Activated T-cell treated with anti-CD3 and anti-CD28 coated beads, Interleukin-2, amount 50 U/mL, for 24 hours (primary cell): ENCODE data around the gene PTPN1.
"Not testable (repeated sequence)": the region's sequence is repeated elsewhere in the genome, so short reads cannot be mapped to it uniquely, and the experiment has no call there.

Experiments used
- DNase-seq: peaks from one replicate; pipeline ENCODE4 v3.0.0-alpha.2; 2020
- H3K27ac Mint-ChIP-seq: 2 replicates; pipeline ENCODE4 v1.8.0; 2020; ENCODE audit warnings: mild to moderate bottlenecking, mixed read lengths
- H3K27me3 Mint-ChIP-seq: 2 replicates; pipeline ENCODE4 v1.8.0; 2020; ENCODE audit warnings: mixed read lengths
- H3K36me3 Mint-ChIP-seq: 2 replicates; pipeline ENCODE4 v1.8.0; 2020; ENCODE audit warnings: low read depth, mixed read lengths
- H3K4me1 Mint-ChIP-seq: 2 replicates; pipeline ENCODE4 v1.8.0; 2020; ENCODE audit warnings: low read depth, mixed read lengths
- H3K4me3 Mint-ChIP-seq: 2 replicates; pipeline ENCODE4 v1.8.0; 2020; ENCODE audit warnings: mild to moderate bottlenecking, moderate library complexity, mixed read lengths
- H3K9me3 Mint-ChIP-seq: 2 replicates; pipeline ENCODE4 v1.8.0; 2020; ENCODE audit warnings: mixed read lengths

PTPN1 gene

DNA sequence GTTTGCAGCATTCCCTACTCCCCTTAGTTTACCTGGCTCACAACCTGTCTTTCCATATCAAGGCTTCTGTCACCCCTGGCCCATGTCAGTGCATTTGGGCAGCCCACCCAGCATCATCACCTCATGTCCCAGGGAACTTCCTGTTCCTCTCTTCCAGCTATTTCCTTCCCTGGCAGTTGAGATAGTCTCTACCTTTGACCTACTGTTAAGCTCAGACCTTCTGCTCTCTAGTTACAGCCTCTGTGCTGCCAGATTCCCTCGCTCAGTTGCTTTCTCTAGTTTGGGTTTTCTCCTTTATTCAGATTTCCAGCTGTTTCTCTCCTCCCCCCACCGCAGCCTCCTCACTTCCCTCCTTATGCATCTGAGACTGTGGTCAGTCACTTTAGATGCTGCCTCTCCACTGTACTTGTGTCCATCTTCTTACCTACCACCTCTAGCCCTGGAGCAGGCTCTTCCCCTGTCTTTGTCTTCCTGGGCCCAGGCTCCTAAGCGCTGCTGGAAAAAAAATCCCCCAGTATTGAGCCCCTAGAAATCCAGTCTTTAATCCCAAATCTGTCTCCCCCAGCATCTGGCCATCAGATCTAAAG, 16.3 kb downstream of the PTPN1 start:
- Mint-ChIP-seq H3K4me3 (no peak overlapping the region), H3K27me3 (no peaks in the 10 kb centered on the region), H3K9me3 (no peaks in the 10 kb centered on the region), H3K36me3 (peaks cover 32% of the 10 kb centered on the region), H3K4me1 (peaks cover 41% of the 10 kb centered on the region), H3K27ac (no peak overlapping the region)
- DNase-seq: no peak

DNA sequence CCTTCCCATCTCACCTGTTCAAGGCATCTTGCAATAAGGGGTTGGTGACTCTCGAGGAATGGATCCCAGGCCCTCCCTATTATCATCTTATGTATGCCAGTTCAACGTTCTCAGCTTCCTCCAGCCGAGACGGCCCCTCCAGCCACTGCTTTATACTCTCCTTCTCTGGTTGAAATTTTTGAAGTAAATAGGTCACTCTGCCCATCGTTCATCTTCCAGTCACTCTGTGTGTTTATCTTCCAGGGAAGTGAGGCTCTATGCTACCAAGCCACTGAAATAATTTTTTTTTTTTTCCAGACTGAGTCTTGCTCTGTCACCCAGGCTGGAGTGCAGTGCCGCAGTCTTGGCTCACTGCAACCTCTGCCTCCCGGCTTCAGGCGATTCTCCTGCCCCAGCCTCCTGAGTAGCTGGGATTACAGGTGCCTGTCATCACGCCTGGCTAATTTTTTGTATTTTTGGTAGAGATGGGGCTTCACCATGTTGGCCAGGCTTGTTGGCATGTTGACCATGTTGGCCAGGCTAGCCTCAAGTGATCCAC, 17.0 kb downstream of the PTPN1 start:
- no peak for DNase-seq
- Mint-ChIP-seq H3K36me3 (peaks cover 29% of the 10 kb centered on the region), H3K27me3 (no peaks in the 10 kb centered on the region), H3K27ac (no peak overlapping the region), H3K4me3 (no peak overlapping the region), H3K9me3 (no peaks in the 10 kb centered on the region), H3K4me1 (peaks cover 41% of the 10 kb centered on the region)

DNA sequence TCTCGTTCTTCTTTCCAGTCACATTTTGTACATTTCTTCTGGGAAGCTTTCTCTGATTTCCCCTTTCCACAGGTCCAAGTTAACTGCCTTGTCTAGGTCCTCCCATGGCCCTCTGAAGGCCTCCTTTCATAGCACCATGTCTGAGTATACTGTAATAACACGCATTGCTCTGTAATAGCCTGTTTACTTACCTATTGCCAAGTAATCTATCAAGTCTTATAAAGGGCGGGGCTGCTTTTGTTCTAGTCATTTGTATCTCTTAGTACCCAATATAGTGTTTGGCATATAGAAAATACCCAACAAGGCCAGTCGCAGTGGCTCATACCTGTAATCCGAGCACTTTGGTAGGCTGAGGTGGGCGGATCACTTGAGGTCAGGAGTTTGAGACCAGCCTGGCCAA, 17.9 kb downstream of the PTPN1 start:
- H3K36me3 Mint-ChIP-seq: peaks cover 25% of the 10 kb centered on the region
- H3K4me1 Mint-ChIP-seq: peaks cover 43% of the 10 kb centered on the region
- DNase-seq: no peak
- no peaks in the 10 kb centered on the region for H3K27me3 Mint-ChIP-seq
- no peak overlapping the region for H3K4me3 Mint-ChIP-seq
- H3K9me3 Mint-ChIP-seq: no peaks in the 10 kb centered on the region
- no peak overlapping the region for H3K27ac Mint-ChIP-seq

DNA sequence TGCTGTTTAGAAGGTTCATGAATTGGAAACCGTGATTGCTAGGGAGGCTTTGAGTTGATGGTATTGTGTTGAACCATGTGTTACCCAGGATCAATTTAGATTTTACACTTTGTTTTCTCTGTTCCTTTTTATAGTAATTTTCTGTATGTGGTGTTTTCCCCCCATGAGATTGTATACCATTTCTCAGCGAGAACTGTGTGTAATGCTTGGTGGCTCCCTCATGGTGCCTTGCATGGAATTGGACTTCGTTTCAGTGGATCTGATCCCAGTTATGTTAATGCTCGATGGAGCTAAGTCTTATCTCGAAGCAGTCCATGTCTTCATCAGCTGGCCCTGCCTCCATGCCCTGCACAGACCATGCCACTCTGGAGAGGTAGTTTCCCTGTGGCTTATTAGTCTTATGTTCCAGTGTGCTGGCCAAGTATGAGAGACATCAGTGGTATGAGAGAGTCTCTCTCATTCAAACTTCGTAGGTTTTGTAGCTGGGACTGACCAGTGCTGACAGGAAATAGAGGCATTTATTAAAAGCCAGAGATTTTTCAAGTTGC, 18.7 kb downstream of the PTPN1 start:
- peaks cover 23% of the 10 kb centered on the region for H3K36me3 Mint-ChIP-seq
- DNase-seq: no peak
- H3K27me3 Mint-ChIP-seq: no peaks in the 10 kb centered on the region
- H3K27ac Mint-ChIP-seq: no peak overlapping the region
- peaks cover 43% of the 10 kb centered on the region for H3K4me1 Mint-ChIP-seq
- no peaks in the 10 kb centered on the region for H3K9me3 Mint-ChIP-seq
- H3K4me3 Mint-ChIP-seq: no peak overlapping the region

DNA sequence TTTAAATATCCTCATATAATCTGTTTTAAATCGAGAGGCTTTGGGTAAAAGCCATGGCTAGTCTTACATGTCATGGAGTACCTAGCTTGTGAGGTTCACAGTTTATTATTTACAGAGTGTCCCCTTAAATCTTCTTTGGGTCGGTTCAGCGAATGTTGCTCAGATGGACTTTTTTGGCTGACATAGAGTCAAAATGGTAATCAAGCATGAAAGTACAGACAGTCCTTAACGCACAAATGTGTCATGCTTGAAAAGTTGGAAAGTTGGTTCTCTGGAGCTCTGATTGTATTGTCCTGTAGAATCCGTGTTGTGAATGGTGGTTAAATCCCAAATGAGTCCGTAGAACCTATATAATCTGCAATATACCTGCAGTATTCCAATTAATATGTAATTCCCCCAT, 22.0 kb downstream of the PTPN1 start:
- DNase-seq: no peak
- Mint-ChIP-seq H3K27ac (no peak overlapping the region), H3K9me3 (no peaks in the 10 kb centered on the region), H3K36me3 (peaks cover 39% of the 10 kb centered on the region), H3K4me1 (peaks cover 67% of the 10 kb centered on the region), H3K27me3 (no peaks in the 10 kb centered on the region), H3K4me3 (no peak overlapping the region)

DNA sequence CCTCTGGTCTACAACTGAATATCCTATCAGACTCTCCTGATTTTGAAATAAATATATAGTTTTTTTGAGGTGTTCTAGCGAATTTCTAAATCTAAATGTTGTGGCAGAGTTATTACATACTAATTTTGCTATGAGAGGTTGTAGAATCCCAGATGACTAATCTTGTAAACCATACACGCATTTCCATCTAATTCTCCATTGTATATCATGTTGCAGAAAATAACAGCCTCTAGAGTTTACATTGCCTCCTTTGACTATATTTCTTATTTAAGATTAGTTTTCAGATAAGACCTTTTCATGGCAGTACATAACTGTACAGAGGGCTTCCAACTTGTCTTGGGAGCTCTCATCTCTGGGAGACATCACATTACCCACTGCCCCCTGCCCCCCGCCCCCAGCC, 22.9 kb downstream of the PTPN1 start:
- no peak for DNase-seq
- H3K27ac Mint-ChIP-seq: peak overlapping the region; percentile 47
- no peaks in the 10 kb centered on the region for H3K9me3 Mint-ChIP-seq
- peaks cover 44% of the 10 kb centered on the region for H3K36me3 Mint-ChIP-seq
- H3K27me3 Mint-ChIP-seq: no peaks in the 10 kb centered on the region
- peaks cover 76% of the 10 kb centered on the region for H3K4me1 Mint-ChIP-seq
- no peak overlapping the region for H3K4me3 Mint-ChIP-seq

DNA sequence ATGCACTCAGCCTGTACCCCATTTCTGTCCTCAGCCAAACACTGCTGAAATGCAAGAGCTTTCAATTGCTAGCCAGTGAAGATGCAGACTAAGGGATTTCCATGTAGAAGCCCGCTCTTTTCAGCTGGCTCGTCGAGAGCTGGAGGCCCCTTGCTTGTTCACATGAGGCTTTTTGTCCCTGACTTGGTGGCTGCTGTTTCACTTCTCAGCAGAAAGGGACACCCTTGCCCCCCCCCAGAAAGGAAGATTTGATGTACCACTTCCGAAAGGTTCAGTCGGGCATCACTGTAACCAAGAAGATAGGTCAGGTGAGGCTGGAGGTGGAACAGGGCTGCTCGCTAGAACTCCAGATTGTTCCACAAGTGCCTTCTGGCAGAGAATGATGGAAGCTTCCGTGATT, 23.3 kb downstream of the PTPN1 start:
- Mint-ChIP-seq H3K27me3 (no peaks in the 10 kb centered on the region), H3K4me1 (peaks cover 79% of the 10 kb centered on the region), H3K9me3 (no peaks in the 10 kb centered on the region), H3K27ac (peak overlapping the region; percentile 47), H3K4me3 (no peak overlapping the region), H3K36me3 (peaks cover 44% of the 10 kb centered on the region)
- no peak for DNase-seq

DNA sequence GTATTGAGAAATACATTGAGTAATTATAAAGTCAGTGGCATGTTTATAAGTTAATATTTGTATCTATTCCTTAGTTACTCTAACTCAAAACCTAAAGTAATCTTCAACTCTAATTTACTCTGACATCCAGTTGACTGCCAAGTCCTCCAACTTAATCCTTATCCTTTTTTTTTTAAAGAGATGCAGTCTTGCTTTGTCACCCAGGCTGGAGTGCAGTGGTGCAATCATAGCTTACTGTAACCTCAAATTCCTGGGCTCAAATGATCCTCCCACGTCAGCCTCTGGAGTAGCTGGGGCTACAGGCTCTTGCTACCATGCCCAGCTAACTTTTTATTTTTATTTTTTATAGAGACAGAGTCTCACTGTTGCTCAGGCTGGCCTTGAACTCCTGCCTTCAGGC, 24.4 kb downstream of the PTPN1 start:
- DNase-seq: no peak
- Mint-ChIP-seq H3K27ac (no peak overlapping the region), H3K4me3 (no peak overlapping the region), H3K9me3 (no peaks in the 10 kb centered on the region), H3K4me1 (peaks cover 77% of the 10 kb centered on the region), H3K27me3 (no peaks in the 10 kb centered on the region), H3K36me3 (peaks cover 41% of the 10 kb centered on the region)

DNA sequence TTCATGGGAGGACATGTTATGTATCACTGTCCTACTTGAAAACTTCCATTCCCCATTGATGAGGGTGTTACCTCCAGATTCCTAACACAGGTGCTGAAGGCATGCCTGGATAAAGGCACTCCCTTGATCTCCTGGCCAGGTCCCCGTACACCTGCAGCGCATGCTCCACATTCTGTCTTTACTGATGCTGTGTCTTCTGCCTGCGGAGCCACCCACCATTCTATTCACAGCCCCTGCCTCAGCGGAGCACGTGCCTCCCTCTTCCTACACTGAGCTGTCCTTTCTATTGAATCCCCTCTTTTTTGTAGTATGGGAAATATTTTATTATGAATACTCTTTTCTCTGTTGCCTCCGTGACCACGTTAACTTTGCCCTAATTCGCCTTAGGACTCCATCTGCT, 25.0 kb downstream of the PTPN1 start:
- Mint-ChIP-seq H3K4me1 (peaks cover 80% of the 10 kb centered on the region), H3K4me3 (no peak overlapping the region), H3K27me3 (no peaks in the 10 kb centered on the region), H3K27ac (no peak overlapping the region), H3K36me3 (peaks cover 45% of the 10 kb centered on the region), H3K9me3 (no peaks in the 10 kb centered on the region)
- DNase-seq: no peak

DNA sequence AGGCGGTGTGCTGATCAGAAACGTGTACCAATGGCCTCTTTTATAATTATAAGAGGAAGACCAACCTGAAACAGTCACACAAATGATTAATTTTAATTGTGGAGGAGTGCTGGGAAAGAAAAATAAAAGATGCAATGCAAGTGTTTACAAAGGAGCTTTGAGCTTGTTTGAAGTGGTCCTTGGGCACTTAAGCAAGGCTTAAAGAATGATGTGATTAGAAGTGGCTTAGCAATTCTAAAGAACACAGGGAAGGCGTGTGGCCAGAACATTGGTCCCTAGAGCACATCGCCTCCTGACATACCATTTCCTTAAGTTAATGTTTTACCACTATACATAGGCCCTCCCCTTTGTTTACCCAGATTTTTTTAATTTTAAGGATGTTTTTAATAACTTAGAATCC, 26.1 kb downstream of the PTPN1 start:
- Mint-ChIP-seq H3K27me3 (no peaks in the 10 kb centered on the region), H3K27ac (peak overlapping the region; percentile 0), H3K9me3 (no peaks in the 10 kb centered on the region), H3K4me1 (peaks cover 88% of the 10 kb centered on the region), H3K36me3 (peaks cover 56% of the 10 kb centered on the region), H3K4me3 (no peak overlapping the region)
- DNase-seq: no peak

DNA sequence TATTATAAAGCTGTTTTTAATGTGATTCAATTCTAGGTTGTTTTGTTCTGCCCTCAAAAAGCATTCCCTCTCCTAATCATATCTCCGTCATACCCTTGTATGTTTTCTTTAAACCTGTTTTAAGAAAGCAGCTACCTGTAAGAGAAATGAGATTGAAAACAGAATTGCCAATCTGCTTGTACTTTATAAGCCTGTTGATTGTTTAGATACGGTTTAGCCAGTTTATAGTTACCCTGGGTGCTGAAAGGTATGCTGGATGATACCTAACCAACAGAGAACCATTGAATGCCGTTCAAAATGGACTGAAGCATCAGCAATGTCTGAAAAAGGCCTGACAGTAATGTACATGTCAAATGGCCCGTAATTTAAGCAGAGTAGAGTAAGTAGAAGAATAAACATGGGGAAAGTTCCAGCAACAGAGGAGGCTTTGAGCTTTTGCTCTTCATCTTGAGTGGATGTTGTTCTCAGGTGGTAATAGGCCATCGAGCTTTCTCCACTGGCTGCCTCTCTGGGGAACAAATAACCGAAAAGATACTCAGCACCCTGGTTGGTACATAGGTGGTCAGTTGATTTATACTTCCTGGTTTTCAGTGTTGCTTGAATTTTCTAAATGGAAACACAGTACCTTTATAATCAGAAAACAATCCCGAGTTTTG, 27.5 kb downstream of the PTPN1 start:
- H3K4me1 Mint-ChIP-seq: peaks cover 88% of the 10 kb centered on the region
- no peak overlapping the region for H3K4me3 Mint-ChIP-seq
- no peaks in the 10 kb centered on the region for H3K9me3 Mint-ChIP-seq
- DNase-seq: no peak
- peaks cover 56% of the 10 kb centered on the region for H3K36me3 Mint-ChIP-seq
- H3K27me3 Mint-ChIP-seq: no peaks in the 10 kb centered on the region
- H3K27ac Mint-ChIP-seq: peak overlapping the region; percentile 10

DNA sequence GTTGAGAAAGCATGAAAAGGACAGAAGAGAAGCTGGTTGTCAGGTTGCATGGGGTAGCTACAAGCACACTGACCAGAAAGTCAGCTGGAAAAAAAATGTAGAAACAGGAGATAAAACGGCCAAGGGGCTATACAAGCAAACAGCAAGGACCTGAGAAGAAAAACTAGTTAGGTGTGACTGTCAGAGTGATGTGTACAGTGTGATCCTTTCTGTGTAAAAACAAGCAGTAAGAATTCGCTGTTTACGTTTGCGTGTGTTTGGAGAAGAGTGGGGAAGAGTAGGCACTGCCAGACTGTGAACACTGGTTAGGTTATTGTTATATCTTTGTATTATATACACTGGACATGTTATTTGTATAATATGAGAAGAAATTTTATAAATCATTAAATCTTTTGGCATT, 28.1 kb downstream of the PTPN1 start:
- no peak overlapping the region for H3K4me3 Mint-ChIP-seq
- H3K4me1 Mint-ChIP-seq: peaks cover 87% of the 10 kb centered on the region
- peak overlapping the region; percentile 5 for H3K27ac Mint-ChIP-seq
- H3K27me3 Mint-ChIP-seq: no peaks in the 10 kb centered on the region
- H3K9me3 Mint-ChIP-seq: no peaks in the 10 kb centered on the region
- no peak for DNase-seq
- H3K36me3 Mint-ChIP-seq: peaks cover 58% of the 10 kb centered on the region

DNA sequence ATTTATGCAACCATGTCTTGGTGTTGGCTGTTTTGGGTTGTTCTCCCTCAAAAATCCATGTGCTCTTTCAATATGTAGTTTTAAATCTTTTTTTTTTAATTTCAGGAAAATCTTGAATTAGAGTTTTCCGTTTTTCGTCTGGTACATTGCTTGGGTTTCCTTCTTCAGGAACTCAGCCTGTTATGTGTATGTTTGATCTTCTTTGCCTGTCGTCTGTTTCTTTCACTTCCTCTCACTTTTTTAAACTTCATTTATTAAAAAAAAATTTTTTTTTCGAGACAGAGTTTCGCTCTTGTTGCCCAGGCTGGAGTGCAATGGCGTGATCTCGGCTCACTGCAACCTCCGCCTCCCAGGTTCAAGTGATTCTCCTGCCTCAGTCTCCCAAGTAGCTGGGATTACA, 29.6 kb downstream of the PTPN1 start:
- not testable (repeated sequence) for H3K4me3 Mint-ChIP-seq, H3K9me3 Mint-ChIP-seq, DNase-seq, H3K27ac Mint-ChIP-seq, H3K27me3 Mint-ChIP-seq
- H3K36me3 Mint-ChIP-seq: peaks cover 52% of the 10 kb centered on the region
- H3K4me1 Mint-ChIP-seq: peaks cover 81% of the 10 kb centered on the region

DNA sequence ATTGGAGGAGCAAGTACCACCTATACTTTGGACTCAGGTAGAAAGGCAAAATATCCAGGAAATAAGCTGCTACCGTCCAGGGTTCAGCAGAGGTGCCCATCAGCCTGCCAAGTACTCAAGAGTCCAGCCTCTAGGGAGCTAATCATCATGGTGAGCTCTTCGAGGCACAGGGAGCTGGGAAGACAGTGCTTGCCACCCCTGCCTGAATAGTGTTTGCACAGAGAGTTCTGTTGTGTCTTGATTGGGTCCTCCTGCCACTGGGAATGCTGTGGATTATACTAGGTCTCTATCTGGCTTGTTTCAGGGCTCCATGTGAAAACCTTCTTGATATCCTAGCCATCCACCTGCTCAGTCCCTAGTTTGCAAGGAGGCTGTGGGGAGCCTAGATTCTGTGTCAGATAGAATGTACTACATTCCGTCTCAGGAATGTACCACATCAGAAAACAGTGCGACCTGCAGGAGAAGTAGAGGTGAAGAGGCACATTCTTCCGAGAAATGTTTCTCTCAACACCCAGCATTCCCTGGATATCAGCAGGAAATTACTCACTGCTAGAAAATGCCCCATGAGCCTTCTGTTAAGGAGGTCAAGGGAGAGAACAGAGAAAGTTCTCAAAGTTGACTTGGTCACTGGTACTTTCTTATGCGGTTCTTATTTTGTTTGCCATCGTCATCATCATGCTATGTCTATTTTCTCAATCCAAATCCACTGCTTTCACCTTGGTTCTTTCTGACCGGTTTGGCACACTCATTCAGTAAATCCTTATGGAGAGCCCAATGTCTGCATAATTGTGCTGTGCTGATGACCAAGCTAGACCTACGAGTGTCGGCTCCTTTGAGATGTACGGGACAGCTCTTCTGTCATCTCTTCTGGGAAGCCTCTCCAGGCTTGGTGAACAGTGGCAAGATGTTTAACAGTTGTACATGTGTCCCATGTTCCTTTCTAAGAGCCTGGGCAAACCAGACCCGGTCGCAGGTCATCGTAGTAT, 30.7 kb downstream of the PTPN1 start:
- H3K4me3 Mint-ChIP-seq: no peak overlapping the region
- peaks cover 53% of the 10 kb centered on the region for H3K36me3 Mint-ChIP-seq
- H3K9me3 Mint-ChIP-seq: no peaks in the 10 kb centered on the region
- H3K27me3 Mint-ChIP-seq: no peaks in the 10 kb centered on the region
- DNase-seq: no peak
- H3K27ac Mint-ChIP-seq: peak overlapping the region; percentile 72
- peaks cover 82% of the 10 kb centered on the region for H3K4me1 Mint-ChIP-seq
